ENCODE measurements around the gene ATP2B3.

The ATP2B3 gene

GRCh38 chrX:153539171-153539978 lies 21.9 kb downstream of the ATP2B3 start:
- DNase-seq = peak; percentile 72 to 80

GRCh38 chrX:153539979-153540358 lies 22.5 kb downstream of the ATP2B3 start:
- no peak for DNase-seq

- no peak for DNase-seq
Observed at GRCh38 chrX:153544727-153545126, 27.3 kb downstream of the ATP2B3 start.

- no peak for DNase-seq
Observed at GRCh38 chrX:153546386-153546785, 28.9 kb downstream of the ATP2B3 start.

GRCh38 chrX:153547195-153547594 lies 29.8 kb downstream of the ATP2B3 start:
- DNase-seq = no peak

- DNase-seq = no peak
Observed at GRCh38 chrX:153549231-153549630, 31.8 kb downstream of the ATP2B3 start.

- DNase-seq = no peak
Observed at GRCh38 chrX:153549807-153550206, 32.4 kb downstream of the ATP2B3 start.

GRCh38 chrX:153551135-153551534 lies 33.7 kb downstream of the ATP2B3 start:
- no peak for DNase-seq

- DNase-seq = peak; percentile 75 to 78
Observed at GRCh38 chrX:153554519-153555167, 37.2 kb downstream of the ATP2B3 start.

- DNase-seq = no peak
Observed at GRCh38 chrX:153556767-153557166, 39.3 kb downstream of the ATP2B3 start.

GRCh38 chrX:153557618-153558355 lies 40.3 kb downstream of the ATP2B3 start:
- DNase-seq = no peak

GRCh38 chrX:153560000-153560399 lies 42.6 kb downstream of the ATP2B3 start:
- no peak for DNase-seq

- no peak for DNase-seq
Observed at GRCh38 chrX:153560466-153560865, 43.0 kb downstream of the ATP2B3 start.

GRCh38 chrX:153561337-153561736 lies 43.9 kb downstream of the ATP2B3 start:
- no peak for DNase-seq

GRCh38 chrX:153562546-153562945 lies 45.1 kb downstream of the ATP2B3 start:
- no peak for DNase-seq

GRCh38 chrX:153564047-153564606 lies 46.7 kb downstream of the ATP2B3 start:
- no peak for DNase-seq

- no peak for DNase-seq
Observed at GRCh38 chrX:153565996-153566580, 48.6 kb downstream of the ATP2B3 start.

GRCh38 chrX:153568451-153569011 lies 51.1 kb downstream of the ATP2B3 start:
- no peak for DNase-seq

GRCh38 chrX:153569475-153569874 lies 52.0 kb downstream of the ATP2B3 start:
- no peak for DNase-seq

GRCh38 chrX:153571534-153571908 lies 54.1 kb downstream of the ATP2B3 start:
- DNase-seq = no peak

GRCh38 chrX:153572601-153573000 lies 55.2 kb downstream of the ATP2B3 start:
- no peak for DNase-seq

- peak in 1 of 2 experiments; percentile 25 for DNase-seq
Observed at GRCh38 chrX:153573984-153574383, 56.5 kb downstream of the ATP2B3 start.

Data from activated T-cell treated with anti-CD3 and anti-CD28 coated beads, Interleukin-2, amount 50 U/mL, for 48 hours (primary cell).